ENCODE results near the gene C4B. TPM values are rescaled to one million over a fixed set of nuclear protein-coding genes. Genes with fewer than 3 reads are reported as not detected.

The C4B gene
- total RNA-seq, 1 experiment from 2014 or later, result 2.7 TPM

- Histone ChIP-seq H3K23ac (ENCODE audit: insufficient read length, low read depth, low read length) (no peak overlapping the region), H2BK120ac (ENCODE audit: low read depth, low read length, poor library complexity, severe bottlenecking) (no peak overlapping the region), H2BK5ac (ENCODE audit: insufficient read length, low read length) (no peak overlapping the region), H3K4ac (ENCODE audit: low read depth, low read length) (no peak overlapping the region), H3K4me2 (ENCODE audit: insufficient read depth, insufficient read length, low read length) (no peak overlapping the region), H3K79me1 (ENCODE audit: insufficient read depth, low read depth, low read length, poor library complexity, severe bottlenecking) (no peaks in the 10 kb centered on the region), H2BK12ac (ENCODE audit: insufficient read length, low read depth, low read length) (no peak overlapping the region), H2AFZ (ENCODE audit: low read length) (no peak overlapping the region), H4K5ac (ENCODE audit: insufficient read length, low read depth, low read length) (no peak overlapping the region), H3K18ac (ENCODE audit: insufficient read length, low read depth, low read length) (no peak overlapping the region), H2BK15ac (ENCODE audit: low read depth, low read length) (no peak overlapping the region), H4K20me1 (ENCODE audit: control insufficient read depth, insufficient read depth, insufficient read length) (no peaks in the 10 kb centered on the region), H3K56ac (ENCODE audit: insufficient read length, low read depth, low read length) (no peak overlapping the region), H3K9me3 (ENCODE audit: control insufficient read depth, low read depth, low read length) (no peaks in the 10 kb centered on the region), H3K4me1 (ENCODE audit: insufficient read depth, low read length) (no peaks in the 10 kb centered on the region), H3K23me2 (ENCODE audit: insufficient read length, low read depth, low read length, poor library complexity, severe bottlenecking) (no peaks in the 10 kb centered on the region), H3T11ph (ENCODE audit: low read length) (no peak overlapping the region), H2AK5ac (ENCODE audit: insufficient read length, low read length) (no peak overlapping the region), H3K27me3 (ENCODE audit: insufficient read depth, low read length) (no peaks in the 10 kb centered on the region), H3K79me2 (ENCODE audit: insufficient read depth, low read length) (no peaks in the 10 kb centered on the region), H4K8ac (replicated peaks; ENCODE audit: insufficient read length, low read depth, low read length) (no peak overlapping the region), H3K14ac (ENCODE audit: insufficient read depth, low read length) (no peak overlapping the region), H4K91ac (ENCODE audit: insufficient read length, low read depth, low read length) (no peak overlapping the region), H3K27ac (ENCODE audit: insufficient read length, low read depth, low read length) (no peak overlapping the region), H3K9ac (ENCODE audit: extremely low read depth, insufficient read length, low read length) (no peak overlapping the region), H2BK20ac (ENCODE audit: low read depth, low read length, poor library complexity, severe bottlenecking) (no peak overlapping the region)
- peaks cover 8% of the 10 kb centered on the region for H3K27me3 Mint-ChIP-seq (ENCODE audit: low read depth)
- no peaks in the 10 kb centered on the region for H3K9me3 Mint-ChIP-seq
- no CpG with 5 or more reads among the region's 24 CpGs for WGBS (ENCODE audit: extremely low coverage, insufficient read length, low lambda C conversion rate)
- TF ChIP-seq CTCF (conservative IDR thresholded peaks at IDR 0.05), result no peak
- no peaks in the 10 kb centered on the region for H3K36me3 Mint-ChIP-seq (ENCODE audit: insufficient read depth in 1 of 3, low read depth in 3 of 3)
- H3K27ac Mint-ChIP-seq, result peak overlapping the region in 1 of 3 experiments; percentile 83; a peak in 3 of 7 replicates
- H3K4me1 Mint-ChIP-seq, result peaks cover 24 to 29% of the 10 kb centered on the region in 2 experiments
- no peak overlapping the region for H3K4me3 Mint-ChIP-seq
- DNase-seq, result no peak
These were observed 55.4 kb downstream of the C4B start for GRCh38 chr6:32069878-32070515.
